OCI-LY7 (cell line): ENCODE data around the gene VRK3.

Experiments used
- EZH2phosphoT487 ChIP-seq: fragments of 200-600 bp; sonication (generic); IDR thresholded peaks from 2 replicates; pipeline ENCODE4 v1.6.1; 2018; ENCODE audit warnings: low read depth, borderline replicate concordance, mild to moderate bottlenecking, mixed run types, antibody characterized with exemption, low read length, moderate library complexity, mixed read lengths
- TF ChIP-seq, protein P1 (sequence below): fragments of 200-600 bp; sonication (generic); conservative IDR thresholded peaks from 2 replicates; pipeline ENCODE4 v1.5.1; 2014; ENCODE audit warnings: mild to moderate bottlenecking, antibody characterized with exemption, low read length, moderate library complexity, mixed read lengths

- TF ChIP-seq, protein P1, sequence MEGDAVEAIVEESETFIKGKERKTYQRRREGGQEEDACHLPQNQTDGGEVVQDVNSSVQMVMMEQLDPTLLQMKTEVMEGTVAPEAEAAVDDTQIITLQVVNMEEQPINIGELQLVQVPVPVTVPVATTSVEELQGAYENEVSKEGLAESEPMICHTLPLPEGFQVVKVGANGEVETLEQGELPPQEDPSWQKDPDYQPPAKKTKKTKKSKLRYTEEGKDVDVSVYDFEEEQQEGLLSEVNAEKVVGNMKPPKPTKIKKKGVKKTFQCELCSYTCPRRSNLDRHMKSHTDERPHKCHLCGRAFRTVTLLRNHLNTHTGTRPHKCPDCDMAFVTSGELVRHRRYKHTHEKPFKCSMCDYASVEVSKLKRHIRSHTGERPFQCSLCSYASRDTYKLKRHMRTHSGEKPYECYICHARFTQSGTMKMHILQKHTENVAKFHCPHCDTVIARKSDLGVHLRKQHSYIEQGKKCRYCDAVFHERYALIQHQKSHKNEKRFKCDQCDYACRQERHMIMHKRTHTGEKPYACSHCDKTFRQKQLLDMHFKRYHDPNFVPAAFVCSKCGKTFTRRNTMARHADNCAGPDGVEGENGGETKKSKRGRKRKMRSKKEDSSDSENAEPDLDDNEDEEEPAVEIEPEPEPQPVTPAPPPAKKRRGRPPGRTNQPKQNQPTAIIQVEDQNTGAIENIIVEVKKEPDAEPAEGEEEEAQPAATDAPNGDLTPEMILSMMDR, result no peak
- no peak for TF ChIP-seq EZH2phosphoT487
These were observed 14.8 kb upstream of the VRK3 start for GRCh38 chr19:50039968-50040367.
